Activated naive CD4-positive, alpha-beta T cell treated with anti-CD3 and anti-CD28 coated beads, Interleukin-2, amount 50 U/mL, for 24 hours (primary cell): ENCODE data around the gene OR13A1.
"Not testable (repeated sequence)": the region's sequence is repeated elsewhere in the genome, so short reads cannot be mapped to it uniquely, and the experiment has no call there.

Experiments used
- H3K27ac Mint-ChIP-seq: one replicate; pipeline ENCODE4 v1.8.0; 2021; ENCODE audit warnings: mild to moderate bottlenecking, mixed read lengths
- H3K27me3 Mint-ChIP-seq: one replicate; pipeline ENCODE4 v1.8.0; 2021; ENCODE audit warnings: mixed read lengths
- H3K36me3 Mint-ChIP-seq: one replicate; pipeline ENCODE4 v1.8.0; 2021; ENCODE audit warnings: mixed read lengths
- H3K4me1 Mint-ChIP-seq: one replicate; pipeline ENCODE4 v1.8.0; 2021; ENCODE audit warnings: mixed read lengths
- H3K4me3 Mint-ChIP-seq: one replicate; pipeline ENCODE4 v1.8.0; 2021; ENCODE audit warnings: mild to moderate bottlenecking, mixed read lengths
- H3K9me3 Mint-ChIP-seq: one replicate; pipeline ENCODE4 v1.8.0; 2021; ENCODE audit warnings: mixed read lengths

OR13A1 gene, protein sequence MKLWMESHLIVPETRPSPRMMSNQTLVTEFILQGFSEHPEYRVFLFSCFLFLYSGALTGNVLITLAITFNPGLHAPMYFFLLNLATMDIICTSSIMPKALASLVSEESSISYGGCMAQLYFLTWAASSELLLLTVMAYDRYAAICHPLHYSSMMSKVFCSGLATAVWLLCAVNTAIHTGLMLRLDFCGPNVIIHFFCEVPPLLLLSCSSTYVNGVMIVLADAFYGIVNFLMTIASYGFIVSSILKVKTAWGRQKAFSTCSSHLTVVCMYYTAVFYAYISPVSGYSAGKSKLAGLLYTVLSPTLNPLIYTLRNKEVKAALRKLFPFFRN

DNA sequence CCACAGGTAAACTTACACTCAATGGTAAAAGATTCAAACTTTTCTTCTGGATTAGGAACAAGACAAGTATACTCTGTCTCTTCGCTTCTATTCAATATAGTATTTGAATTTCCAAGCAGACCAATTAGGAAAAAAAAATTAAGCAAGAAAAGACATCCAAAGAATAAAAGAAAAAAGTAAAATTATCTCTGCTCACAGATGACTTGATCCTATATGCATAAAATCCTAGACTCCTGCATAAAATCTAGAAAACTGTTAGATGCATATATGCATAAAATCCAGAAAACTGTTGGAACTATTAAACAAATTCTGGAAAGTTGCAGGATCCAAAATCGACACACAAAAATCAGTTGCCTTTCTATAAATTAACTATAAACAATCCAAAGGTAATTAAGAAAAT lies at the start of gene OR13A1:
Gene OR13A1 (minus strand): TSS at position 101 of the 400 bp plus-strand sequence. CDS start 11,186 bp downstream, outside the sequence.
- Mint-ChIP-seq H3K27ac (no peak within 1 kb of the TSS), H3K4me3 (no peak within 1 kb of the TSS), H3K27me3 (peaks cover 6% of the 10 kb centered on the region), H3K9me3 (peaks cover 31% of the 10 kb centered on the region), H3K4me1 (no peaks in the 10 kb centered on the region), H3K36me3 (peaks cover 3% of the 10 kb centered on the region)

DNA sequence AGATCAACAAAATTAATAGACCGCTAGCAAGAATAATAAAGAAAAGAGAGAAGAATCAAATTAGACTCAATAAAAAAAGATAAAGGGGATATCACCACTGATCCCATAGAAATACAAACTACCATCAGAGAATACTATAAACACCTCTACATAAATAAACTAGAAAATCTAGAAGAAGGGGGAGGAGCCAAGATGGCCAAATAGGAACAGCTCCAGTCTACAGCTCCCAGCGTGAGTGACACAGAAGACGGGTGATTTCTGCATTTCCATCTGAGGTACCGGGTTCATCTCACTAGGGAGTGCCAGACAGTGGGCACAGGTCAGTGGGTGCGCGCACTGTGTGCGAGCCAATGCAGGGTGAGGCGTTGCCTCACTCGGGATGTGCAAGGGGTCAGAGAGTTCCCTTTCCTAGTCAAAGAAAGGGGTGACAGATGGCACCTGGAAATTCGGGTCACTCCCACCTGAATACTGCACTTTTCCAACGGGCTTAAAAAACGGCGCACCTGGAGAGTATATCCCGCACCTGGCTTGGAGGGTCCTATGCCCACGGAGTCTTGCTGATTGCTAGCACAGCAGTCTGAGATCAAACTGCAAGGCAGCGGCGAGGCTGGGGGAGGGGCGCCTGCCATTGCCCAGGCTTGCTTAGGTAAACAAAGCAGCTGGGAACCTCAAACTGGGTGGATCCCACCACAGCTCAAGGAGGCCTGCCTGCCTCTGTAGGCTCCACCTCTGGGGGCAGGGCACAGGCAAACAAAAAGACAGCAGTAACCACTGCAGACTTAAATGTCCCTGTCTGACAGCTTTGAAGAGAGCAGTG lies 46.8 kb upstream of the OR13A1 start:
- H3K36me3 Mint-ChIP-seq, H3K9me3 Mint-ChIP-seq, H3K27ac Mint-ChIP-seq, H3K4me3 Mint-ChIP-seq, H3K4me1 Mint-ChIP-seq: not testable (repeated sequence)
- H3K27me3 Mint-ChIP-seq = peaks cover 17% of the 10 kb centered on the region

DNA sequence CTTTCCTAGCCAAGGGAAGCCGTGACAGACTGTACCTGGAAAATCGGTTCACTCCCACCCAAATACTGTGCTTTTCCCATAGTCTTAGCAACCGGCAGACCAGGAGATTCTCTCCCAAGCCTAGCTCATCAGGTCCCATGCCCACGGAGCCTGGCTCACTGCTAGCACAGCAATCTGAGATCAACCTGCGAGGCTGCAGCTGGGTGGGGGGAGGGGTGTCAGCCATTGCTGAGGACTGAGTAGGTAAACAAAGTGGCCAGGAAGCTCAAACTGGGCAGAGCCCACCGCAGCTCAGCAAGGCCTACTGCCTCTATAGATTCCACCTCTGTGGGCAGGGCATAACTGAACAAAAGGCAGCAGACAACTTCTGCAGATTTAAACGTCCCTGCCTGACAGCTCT lies 43.6 kb upstream of the OR13A1 start:
- H3K9me3 Mint-ChIP-seq, H3K4me1 Mint-ChIP-seq, H3K36me3 Mint-ChIP-seq, H3K4me3 Mint-ChIP-seq, H3K27me3 Mint-ChIP-seq, H3K27ac Mint-ChIP-seq: not testable (repeated sequence)

DNA sequence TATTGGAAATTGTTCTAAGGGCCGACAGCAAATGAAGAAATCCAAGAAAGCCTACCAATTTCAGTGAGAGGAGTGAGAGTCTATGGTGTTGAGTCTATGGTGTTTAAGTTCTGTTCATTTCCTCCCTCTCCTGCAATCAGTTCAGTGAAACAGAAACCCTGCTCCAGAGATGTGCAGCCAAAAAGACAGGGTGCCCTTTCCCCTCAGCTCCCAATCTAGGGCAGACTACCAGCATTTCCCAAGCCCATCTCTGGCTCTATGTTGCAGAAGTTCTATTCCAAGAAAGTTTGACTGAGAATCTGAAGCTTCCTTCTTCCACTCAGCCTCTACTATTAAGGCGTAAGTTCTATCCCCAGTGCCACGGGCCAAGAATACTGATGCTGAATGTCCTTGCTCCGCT lies 40.1 kb upstream of the OR13A1 start:
- Mint-ChIP-seq H3K36me3 (no peaks in the 10 kb centered on the region), H3K4me3 (no peak overlapping the region), H3K9me3 (no peaks in the 10 kb centered on the region), H3K4me1 (peaks cover 5% of the 10 kb centered on the region), H3K27me3 (peaks cover 1% of the 10 kb centered on the region), H3K27ac (no peak overlapping the region)

GRCh38 chr10:45354261-45354660 lies 38.9 kb upstream of the OR13A1 start:
- Mint-ChIP-seq H3K36me3 (no peaks in the 10 kb centered on the region), H3K4me3 (no peak overlapping the region), H3K4me1 (peaks cover 5% of the 10 kb centered on the region), H3K27ac (peak overlapping the region; percentile 46), H3K27me3 (peaks cover 1% of the 10 kb centered on the region), H3K9me3 (no peaks in the 10 kb centered on the region)

DNA sequence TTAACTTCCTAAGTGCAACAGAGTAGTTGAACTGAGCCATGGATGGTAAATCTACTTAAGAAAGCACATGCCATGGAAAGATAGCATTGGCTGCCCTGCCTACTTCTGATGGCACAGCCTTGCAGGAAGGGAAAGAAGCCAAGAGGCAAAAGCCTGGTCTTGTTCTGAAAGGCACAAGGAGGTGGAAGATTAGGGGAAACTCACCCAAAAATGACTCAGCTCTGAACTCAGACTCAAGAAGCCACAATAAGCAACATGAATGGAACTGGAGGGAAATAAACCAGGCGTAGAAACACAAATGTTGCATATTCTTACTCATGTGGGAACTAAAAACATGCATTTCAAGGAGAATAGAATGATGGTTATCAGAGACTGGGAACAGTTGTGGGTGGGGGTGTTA lies 37.8 kb upstream of the OR13A1 start:
- Mint-ChIP-seq H3K27ac (no peak overlapping the region), H3K4me1 (peaks cover 5% of the 10 kb centered on the region), H3K4me3 (no peak overlapping the region)

GRCh38 chr10:45348196-45348765 lies 32.9 kb upstream of the OR13A1 start:
- not testable (repeated sequence) for H3K4me1 Mint-ChIP-seq, H3K36me3 Mint-ChIP-seq, H3K27me3 Mint-ChIP-seq, H3K27ac Mint-ChIP-seq, H3K9me3 Mint-ChIP-seq, H3K4me3 Mint-ChIP-seq

More for the DNA sequence above, 37.8 kb upstream of the OR13A1 start:
- Mint-ChIP-seq H3K36me3 (no peaks in the 10 kb centered on the region), H3K27me3 (peaks cover 1% of the 10 kb centered on the region), H3K9me3 (no peaks in the 10 kb centered on the region)

- H3K4me1 Mint-ChIP-seq, H3K36me3 Mint-ChIP-seq, H3K27ac Mint-ChIP-seq, H3K9me3 Mint-ChIP-seq, H3K4me3 Mint-ChIP-seq, H3K27me3 Mint-ChIP-seq: not testable (repeated sequence)
Measured at GRCh38 chr10:45347464-45347863, 32.1 kb upstream of the OR13A1 start.

DNA sequence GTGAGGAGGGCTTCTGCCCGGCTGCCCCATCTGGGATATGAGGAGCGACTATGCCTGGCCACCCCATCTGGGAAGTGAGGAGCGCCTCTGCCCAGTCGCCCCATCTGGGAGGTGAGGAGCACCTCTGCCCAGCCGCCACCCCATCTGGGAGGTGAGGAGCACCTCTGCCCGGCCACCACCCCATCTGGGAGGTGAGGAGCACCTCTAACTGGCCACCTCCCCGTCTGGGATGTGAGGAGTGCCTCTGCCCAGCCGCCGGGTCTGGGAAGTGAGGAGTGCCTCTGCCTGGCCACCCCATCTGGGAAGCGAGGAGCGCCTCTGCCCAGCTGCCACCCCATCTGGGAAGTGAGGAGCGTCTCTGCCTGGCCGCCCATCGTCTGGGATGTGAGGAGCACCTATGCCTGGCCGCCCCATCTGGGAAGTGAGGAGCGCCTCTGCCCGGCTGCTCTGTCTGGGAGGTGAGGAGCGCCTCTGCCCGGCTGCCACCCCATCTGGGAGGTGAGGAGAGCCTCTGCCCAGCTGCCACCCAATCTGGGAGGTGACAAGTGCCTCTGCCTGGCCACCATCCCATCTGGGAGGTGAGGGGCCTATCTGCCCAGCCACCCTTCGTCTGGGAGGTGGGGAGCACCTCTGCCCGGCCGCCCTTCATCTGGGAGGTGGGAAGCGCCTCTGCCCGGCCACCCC lies 31.4 kb upstream of the OR13A1 start:
- not testable (repeated sequence) for H3K36me3 Mint-ChIP-seq, H3K4me1 Mint-ChIP-seq, H3K27ac Mint-ChIP-seq, H3K4me3 Mint-ChIP-seq, H3K9me3 Mint-ChIP-seq, H3K27me3 Mint-ChIP-seq

GRCh38 chr10:45340420-45340819 lies 25.0 kb upstream of the OR13A1 start:
- not testable (repeated sequence) for H3K36me3 Mint-ChIP-seq, H3K27ac Mint-ChIP-seq, H3K9me3 Mint-ChIP-seq, H3K4me1 Mint-ChIP-seq, H3K27me3 Mint-ChIP-seq, H3K4me3 Mint-ChIP-seq

DNA sequence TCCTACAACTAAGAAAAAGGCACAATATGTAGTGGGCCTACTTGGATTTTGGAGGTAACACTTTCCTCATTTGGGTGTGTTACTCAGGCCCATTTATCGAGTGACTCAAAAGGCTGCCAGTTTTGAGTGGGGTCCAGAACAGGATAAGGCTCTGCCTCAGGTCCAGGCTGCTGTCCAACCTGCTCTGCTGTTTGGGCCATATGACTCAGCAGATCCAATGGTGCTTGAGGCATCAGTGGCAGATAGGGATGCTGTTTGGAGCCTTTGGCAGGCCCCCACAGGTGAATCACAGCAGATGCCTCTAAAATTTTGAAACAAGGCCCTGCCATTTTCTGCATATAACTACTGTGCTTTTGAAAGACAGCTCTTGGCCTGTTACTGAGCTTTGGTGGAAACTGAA lies 24.5 kb upstream of the OR13A1 start:
- Mint-ChIP-seq H3K9me3 (no peaks in the 10 kb centered on the region), H3K36me3 (no peaks in the 10 kb centered on the region), H3K4me1 (no peaks in the 10 kb centered on the region), H3K4me3 (no peak overlapping the region), H3K27me3 (peaks cover 3% of the 10 kb centered on the region), H3K27ac (no peak overlapping the region)

GRCh38 chr10:45331824-45332223 lies 16.4 kb upstream of the OR13A1 start:
- H3K27me3 Mint-ChIP-seq = peaks cover 17% of the 10 kb centered on the region
- H3K4me3 Mint-ChIP-seq, H3K27ac Mint-ChIP-seq, H3K4me1 Mint-ChIP-seq, H3K36me3 Mint-ChIP-seq, H3K9me3 Mint-ChIP-seq: not testable (repeated sequence)

- Mint-ChIP-seq H3K27me3 (peaks cover 12% of the 10 kb centered on the region), H3K9me3 (peaks cover 15% of the 10 kb centered on the region)
- H3K4me1 Mint-ChIP-seq, H3K4me3 Mint-ChIP-seq, H3K27ac Mint-ChIP-seq, H3K36me3 Mint-ChIP-seq: not testable (repeated sequence)
Measured at GRCh38 chr10:45326864-45327263, 11.5 kb upstream of the OR13A1 start.

GRCh38 chr10:45325116-45325515 lies 9.7 kb upstream of the OR13A1 start:
- H3K9me3 Mint-ChIP-seq = peaks cover 23% of the 10 kb centered on the region
- H3K27me3 Mint-ChIP-seq = peaks cover 12% of the 10 kb centered on the region
- no peaks in the 10 kb centered on the region for H3K4me1 Mint-ChIP-seq
- H3K36me3 Mint-ChIP-seq = peaks cover 1% of the 10 kb centered on the region
- no peak overlapping the region for H3K4me3 Mint-ChIP-seq
- no peak overlapping the region for H3K27ac Mint-ChIP-seq

DNA sequence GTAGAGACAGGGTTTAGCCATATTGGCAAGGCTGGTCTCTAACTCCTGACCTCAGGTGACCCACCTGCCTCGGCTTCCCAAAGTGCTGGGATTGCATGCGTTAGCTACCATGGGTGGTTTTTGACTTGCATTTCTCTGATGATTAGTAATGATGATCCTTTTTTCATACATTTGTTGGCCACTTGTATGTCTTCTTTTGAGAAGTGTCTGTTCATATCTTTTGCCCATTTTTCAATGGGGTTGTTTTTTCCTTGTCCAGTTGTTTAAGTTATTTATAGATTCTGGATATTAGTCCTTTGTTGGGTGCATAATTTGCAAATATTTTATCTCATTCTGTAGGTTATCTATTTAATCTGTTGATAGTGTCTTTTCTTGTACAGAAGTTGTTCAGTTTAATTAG lies 4.3 kb upstream of the OR13A1 start:
- peaks cover 8% of the 10 kb centered on the region for H3K27me3 Mint-ChIP-seq
- H3K4me3 Mint-ChIP-seq = no peak overlapping the region
- H3K27ac Mint-ChIP-seq = no peak overlapping the region
- no peaks in the 10 kb centered on the region for H3K36me3 Mint-ChIP-seq
- peaks cover 10% of the 10 kb centered on the region for H3K9me3 Mint-ChIP-seq
- H3K4me1 Mint-ChIP-seq = no peaks in the 10 kb centered on the region
